Measurements from ENCODE around the gene HLA-DRB1.
"Not testable (repeated sequence)": the region's sequence is repeated elsewhere in the genome, so short reads cannot be mapped to it uniquely, and the experiment has no call there.

HLA-DRB1 gene

DNA sequence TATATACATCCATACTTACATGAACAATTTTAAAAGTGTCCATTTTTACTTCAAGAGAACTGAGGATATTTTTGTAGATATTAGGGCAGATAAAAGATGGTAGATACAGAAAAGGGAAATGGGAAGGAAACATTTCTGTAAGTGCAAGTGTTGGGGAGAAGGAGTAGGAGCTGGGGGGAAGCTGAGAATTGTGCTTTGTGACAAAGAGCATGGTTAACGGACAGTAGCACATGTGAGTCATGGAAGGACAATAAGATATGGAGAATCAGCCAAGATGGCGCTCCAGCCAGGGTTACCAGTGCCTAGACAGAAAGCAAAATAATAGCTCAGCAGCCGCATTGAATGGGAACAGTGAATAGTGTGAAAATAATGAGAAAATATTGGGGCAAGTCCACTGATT is 12.7 kb upstream of the HLA-DRB1 start:
- TF ChIP-seq POLR2A (IDR thresholded peaks at IDR 0.05; ENCODE audit: low read length) (no peak), GATA1 (IDR thresholded peaks at IDR 0.05; ENCODE audit: low read depth, low read length) (no peak)
- no peak for DNase-seq

DNA sequence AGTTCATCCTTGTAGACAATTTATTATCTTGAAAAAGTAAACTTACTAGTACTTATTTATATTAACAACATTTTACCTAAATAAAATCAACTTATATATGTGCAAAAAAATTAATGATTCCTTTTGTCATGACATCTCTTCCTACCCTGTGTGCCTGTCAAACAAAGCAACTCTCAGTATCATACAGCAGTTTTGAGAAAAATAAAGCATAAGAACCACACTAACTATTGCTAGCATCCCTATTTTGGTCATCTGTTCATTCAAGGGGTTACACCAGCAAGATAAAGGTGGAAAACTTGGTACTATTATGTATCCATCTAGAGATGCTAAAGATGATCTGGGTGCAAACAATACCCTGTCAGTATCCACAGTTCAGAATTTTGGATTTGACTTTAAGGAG is 7.4 kb upstream of the HLA-DRB1 start:
- TF ChIP-seq POLR2A (IDR thresholded peaks at IDR 0.05; ENCODE audit: low read length): no peak
- no peak for TF ChIP-seq GATA1 (IDR thresholded peaks at IDR 0.05; ENCODE audit: low read depth, low read length)
- no peak for DNase-seq

DNA sequence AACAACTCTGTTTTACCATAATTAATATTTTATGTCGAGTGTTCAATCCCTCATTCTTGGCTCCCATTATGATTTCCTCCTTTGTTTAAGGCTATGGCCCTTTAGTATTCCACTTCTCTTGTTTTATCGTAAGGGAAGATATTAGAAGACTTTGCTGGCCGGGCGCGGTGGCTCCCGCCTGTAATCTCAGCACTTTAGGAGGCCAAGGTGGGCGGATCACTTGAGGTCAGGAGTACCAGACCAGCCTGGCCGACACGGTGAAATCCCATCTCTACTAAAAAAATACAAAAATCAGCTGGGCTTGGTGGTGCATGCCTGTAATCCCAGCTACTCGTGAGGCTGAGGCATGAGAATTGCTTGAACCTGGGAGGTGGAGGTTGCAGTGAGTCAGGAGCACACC is 1.1 kb upstream of the HLA-DRB1 start:
- DNase-seq: not testable (repeated sequence)

DNA sequence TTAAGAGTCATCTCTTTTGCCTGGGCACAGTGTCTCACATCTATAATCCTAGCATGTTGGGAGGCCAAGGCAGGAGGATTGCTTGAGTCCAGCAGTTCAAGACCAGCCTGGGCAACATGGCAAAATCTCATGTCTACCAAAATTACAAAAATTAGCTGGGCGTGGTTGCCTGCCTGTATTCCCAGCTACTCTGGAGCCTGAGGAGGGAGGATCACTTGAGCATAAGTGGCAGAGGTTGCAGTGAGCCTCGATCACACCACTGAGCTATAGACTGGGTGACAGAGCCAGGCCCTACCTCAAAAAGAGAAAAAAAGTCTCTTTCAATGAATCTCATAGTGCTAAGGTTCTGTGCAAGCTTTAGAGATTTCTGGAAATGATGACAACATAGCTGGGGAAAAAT is 1.5 kb downstream of the HLA-DRB1 start:
- TF ChIP-seq GATA1 (IDR thresholded peaks at IDR 0.05; ENCODE audit: low read depth, low read length) (no peak), POLR2A (IDR thresholded peaks at IDR 0.05; ENCODE audit: low read length) (no peak)
- DNase-seq: no peak

DNA sequence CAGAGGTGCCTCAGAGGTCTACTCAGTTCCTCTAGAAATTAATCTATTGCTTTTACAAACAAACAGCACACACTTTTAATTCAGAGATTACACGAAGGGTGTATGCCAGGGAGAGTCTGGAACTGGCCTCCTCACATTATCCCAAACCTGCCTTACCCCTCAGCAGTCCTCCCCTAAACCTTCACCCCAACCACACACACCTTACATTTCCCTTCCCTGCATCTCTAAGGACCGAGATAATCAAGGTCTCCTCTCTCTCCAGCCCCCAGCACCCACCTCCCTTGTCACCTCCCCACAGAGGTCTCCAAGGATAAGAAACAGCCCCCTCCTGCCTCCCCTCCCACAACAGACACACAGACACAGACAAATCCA is 6.1 kb downstream of the HLA-DRB1 start:
- TF ChIP-seq GATA1 (IDR thresholded peaks at IDR 0.05; ENCODE audit: low read depth, low read length): no peak
- no peak for TF ChIP-seq POLR2A (IDR thresholded peaks at IDR 0.05; ENCODE audit: low read length)

DNA sequence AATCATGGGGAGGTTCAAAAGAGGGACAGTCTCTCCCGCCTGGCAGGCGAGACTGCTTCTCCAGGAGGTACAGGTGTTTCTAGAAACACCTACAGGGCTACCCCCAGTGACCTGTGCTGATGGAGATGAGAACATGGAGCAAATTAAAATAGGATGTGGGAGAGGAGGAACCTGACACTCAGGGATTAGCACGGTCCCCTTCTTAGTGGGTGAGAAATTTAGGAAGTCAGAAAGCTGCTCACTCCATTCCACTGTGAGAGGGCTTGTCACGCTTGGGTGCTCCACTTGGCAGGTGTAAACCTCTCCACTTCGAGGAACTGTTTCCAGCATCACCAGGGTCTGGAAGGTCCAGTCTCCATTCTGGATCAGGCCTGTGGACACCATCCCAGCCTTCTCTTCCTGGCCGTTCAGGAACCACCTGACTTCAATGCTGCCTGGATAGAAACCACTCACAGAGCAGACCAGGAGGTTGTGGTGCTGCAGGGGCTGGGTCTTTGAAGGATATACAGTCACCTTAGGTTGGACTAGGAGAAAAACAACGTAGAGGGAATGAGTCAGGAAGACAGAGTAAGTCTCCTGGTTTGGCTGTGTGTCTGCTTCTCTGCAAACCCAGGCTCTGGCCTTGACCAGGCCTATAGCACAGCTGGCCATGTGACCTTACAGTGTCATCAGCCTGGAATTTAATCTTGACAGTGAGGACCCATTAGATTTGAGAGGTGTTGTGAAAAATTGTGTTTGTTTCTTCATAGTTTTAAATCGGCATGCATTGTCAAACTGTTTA is 8.1 kb downstream of the HLA-DRB1 start:
- TF ChIP-seq POLR2A (IDR thresholded peaks at IDR 0.05; ENCODE audit: low read length): no peak
- no peak for TF ChIP-seq GATA1 (IDR thresholded peaks at IDR 0.05; ENCODE audit: low read depth, low read length)
- no peak for DNase-seq

More for the DNA sequence above, 6.1 kb downstream of the HLA-DRB1 start:
- no peak for DNase-seq

DNA sequence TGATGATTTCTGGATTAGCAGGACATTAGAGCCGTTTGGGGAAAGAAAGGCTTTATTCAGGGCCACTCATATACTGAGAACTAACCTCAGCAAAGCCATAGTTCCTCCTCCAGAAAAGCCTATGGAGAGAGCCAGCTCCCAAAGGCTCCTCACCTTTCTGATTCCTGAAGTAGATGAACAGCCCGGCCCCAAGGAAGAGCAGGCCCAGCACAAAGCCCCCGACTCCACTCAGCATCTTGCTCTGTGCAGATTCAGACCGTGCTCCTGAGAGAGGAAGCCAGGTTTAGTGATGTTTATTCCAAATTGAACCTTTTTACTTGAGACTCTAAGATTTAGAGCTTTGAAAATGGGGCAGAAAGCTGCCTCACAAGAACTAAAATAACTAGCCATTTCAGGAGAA is 9.1 kb downstream of the HLA-DRB1 start:
- no peak for DNase-seq
- TF ChIP-seq POLR2A (IDR thresholded peaks at IDR 0.05; ENCODE audit: low read length) (no peak), GATA1 (IDR thresholded peaks at IDR 0.05; ENCODE audit: low read depth, low read length) (no peak)

DNA sequence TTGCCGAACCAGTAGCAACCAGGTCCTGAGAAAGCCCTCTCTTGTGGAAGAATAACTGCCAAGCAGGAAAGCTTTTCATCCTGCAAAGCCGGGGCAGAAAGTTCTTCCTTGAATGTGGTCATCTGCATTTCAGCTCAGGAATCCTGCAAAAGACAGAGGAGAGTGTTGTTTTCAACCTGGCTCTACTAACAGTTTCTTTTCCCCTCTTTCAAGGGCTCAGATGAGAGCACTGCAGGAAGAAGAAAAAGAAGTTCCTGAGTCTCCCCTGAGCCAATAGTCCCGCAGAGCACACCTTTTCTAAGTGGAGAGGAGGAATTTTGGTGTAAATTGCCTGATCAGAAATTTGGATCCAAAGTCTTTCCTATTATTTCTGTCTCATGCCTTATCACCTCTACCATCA is 10.7 kb downstream of the HLA-DRB1 start:
- no peak for DNase-seq
- TF ChIP-seq GATA1 (IDR thresholded peaks at IDR 0.05; ENCODE audit: low read depth, low read length) (no peak), POLR2A (IDR thresholded peaks at IDR 0.05; ENCODE audit: low read length) (no peak)

DNA sequence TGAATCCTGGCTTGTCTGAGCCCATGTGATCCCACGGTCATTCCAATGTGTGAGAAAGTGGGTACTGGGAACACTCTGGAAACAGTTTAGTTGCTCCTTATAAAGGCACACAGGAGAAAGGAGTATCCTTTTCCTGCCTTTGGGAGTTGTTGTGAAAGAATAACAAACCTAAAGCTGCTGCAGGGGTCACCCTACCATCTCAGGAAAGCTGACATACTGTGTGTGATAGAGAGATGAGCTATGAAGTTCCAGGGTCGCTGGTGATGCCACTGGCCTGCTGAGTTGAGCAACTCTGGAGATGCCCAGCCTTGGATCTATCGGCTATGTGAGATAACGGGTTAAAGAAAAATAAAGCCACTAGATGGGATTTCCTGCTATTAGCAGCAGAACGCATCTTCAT is 12.2 kb downstream of the HLA-DRB1 start:
- not testable (repeated sequence) for DNase-seq

DNA sequence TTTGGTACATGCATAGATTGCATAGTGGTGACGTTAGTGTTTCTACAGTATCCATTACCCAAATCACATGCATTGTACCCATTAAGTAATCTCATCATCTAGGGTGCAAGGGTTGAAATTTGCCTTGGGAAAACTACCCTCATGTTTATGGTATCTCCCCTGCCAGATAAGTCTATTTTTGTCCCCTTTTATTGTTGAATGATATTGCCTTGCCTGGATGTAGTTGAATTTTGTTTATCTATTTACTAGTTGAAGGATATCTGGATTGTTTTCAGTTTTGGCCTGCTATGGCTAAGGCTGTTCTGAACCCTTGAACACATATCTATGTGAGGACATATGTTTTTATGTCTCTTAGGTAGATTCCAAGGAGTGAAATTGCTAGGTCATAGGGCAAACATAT is 13.4 kb downstream of the HLA-DRB1 start:
- no peak for DNase-seq
- TF ChIP-seq POLR2A (IDR thresholded peaks at IDR 0.05; ENCODE audit: low read length): no peak
- no peak for TF ChIP-seq GATA1 (IDR thresholded peaks at IDR 0.05; ENCODE audit: low read depth, low read length)

DNA sequence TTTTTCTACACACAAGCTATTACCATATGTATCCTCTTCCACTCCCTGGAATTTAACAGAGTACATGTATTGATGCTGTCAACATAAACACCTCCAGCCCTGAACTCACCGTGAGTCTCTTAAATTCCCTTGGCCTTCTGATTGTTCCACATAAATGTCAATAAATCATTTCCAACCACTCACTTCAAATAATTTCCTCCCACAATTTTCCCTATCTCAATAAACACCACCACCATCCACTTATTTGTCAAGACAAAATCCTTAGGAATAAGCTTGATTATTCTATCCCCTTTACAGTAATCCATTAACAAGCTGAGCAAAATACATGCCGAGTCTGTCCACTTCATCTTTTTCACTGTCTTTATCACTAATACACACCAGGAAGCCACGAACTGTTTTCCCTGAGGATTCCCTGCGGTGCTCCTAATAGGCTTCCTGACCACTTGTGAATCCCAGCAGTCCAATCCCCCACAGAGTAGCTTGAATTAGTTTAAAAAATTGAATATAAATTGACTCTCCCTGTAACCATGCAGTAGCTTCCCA is 19.2 kb downstream of the HLA-DRB1 start:
- TF ChIP-seq POLR2A (IDR thresholded peaks at IDR 0.05; ENCODE audit: low read length): no peak
- no peak for TF ChIP-seq GATA1 (IDR thresholded peaks at IDR 0.05; ENCODE audit: low read depth, low read length)
- DNase-seq: no peak

DNA sequence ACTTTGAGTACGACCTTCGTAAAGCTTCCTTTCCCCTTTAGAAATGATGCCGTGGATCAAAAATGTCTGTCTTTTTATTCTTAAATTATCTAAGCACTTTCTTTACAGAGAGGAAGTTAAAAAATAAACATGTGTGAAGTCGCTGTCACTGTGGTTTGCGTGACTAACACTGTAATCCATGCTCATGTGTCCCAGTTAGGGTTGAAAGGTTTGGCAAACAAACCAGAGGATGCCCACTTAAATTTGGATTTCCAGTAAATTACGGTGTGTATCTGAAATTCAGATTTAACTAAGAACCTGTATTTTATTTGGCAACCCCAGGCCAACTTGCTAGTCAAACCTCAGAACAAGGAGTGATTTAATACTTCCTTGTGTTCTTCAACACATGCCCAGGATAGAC is 21.1 kb downstream of the HLA-DRB1 start:
- no peak for TF ChIP-seq GATA1 (IDR thresholded peaks at IDR 0.05; ENCODE audit: low read depth, low read length)
- no peak for TF ChIP-seq POLR2A (IDR thresholded peaks at IDR 0.05; ENCODE audit: low read length)
- DNase-seq: no peak

DNA sequence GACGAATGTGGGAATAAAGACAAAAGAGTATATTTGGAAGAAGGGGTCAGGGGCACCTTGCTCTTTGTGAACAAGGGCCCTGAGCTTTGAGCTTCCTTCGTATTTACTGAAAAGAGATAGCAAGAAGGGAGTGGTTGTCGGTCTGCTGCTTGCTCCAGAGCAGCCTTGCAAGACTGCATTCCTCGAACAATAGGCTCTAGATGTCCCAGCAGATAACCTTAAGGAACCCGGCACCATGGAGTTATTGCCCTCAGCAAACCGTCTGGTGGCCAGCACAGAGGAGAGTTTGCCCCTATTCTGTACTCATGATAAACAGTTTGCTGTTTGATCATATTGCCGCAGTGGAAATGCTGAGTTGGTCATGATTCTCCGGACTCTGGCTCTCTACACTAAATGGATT is 22.7 kb downstream of the HLA-DRB1 start:
- TF ChIP-seq GATA1 (IDR thresholded peaks at IDR 0.05; ENCODE audit: low read depth, low read length): no peak
- TF ChIP-seq POLR2A (IDR thresholded peaks at IDR 0.05; ENCODE audit: low read length): no peak
- DNase-seq: no peak

DNA sequence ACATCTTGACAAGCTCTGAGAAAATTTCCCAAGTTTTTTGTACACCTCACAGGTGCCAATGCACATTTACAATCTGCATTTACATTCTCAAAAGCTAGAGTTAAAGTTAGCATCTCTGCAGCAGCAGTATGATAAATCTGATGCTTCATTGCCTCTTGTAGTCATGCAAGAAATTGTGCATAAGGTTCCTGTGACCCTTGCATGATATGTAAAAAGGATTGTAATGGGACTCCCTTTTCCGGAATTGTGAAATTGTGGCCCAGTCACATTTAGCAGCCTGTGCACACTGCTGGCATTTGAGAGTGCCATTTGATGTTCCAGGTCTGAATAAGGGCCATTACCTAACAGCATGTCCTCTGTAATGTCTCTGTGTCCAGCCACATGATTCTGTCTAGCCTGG is 24.1 kb downstream of the HLA-DRB1 start:
- DNase-seq: no peak
- no peak for TF ChIP-seq GATA1 (IDR thresholded peaks at IDR 0.05; ENCODE audit: low read depth, low read length)
- TF ChIP-seq POLR2A (IDR thresholded peaks at IDR 0.05; ENCODE audit: low read length): no peak

DNA sequence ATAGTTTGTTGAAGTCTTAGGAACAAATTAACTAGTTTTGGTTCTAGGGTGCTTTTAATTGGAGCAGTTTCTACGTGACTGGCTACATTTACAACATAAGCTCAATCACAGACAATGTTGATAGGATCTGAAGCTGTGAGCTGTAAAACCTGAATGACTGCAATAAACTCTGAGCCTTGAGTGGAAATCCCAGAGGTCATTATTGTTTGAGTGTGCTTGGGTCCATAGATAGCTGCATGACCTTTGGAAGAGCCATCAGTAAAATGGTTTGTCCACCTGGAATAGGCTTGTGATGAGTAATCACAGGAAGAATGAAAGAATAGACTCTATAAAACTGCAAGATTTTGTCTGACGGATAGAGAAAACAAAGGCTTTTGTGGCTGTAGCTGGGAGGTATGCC is 26.7 kb downstream of the HLA-DRB1 start:
- no peak for TF ChIP-seq POLR2A (IDR thresholded peaks at IDR 0.05; ENCODE audit: low read length)
- TF ChIP-seq GATA1 (IDR thresholded peaks at IDR 0.05; ENCODE audit: low read depth, low read length): no peak
- DNase-seq: no peak

DNA sequence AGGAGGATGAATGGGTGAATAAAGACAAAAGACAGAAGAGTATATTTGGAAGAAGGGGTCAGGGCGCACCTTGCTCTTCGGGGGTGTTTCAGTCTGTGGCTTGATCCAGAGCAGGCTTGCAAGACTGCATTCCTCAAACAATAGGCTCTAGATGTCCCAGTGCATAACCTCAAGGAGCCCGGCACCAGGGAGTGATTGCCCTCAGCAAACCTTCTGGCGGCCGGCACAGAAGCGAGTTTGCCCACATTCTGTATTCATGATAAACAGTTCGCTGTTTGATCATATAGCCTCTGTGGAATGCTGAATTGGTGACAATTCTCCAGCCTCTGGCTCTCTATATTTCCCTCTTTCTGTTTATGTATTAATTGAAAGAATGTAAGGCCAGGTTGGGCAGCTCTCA is 29.9 kb downstream of the HLA-DRB1 start:
- DNase-seq: no peak
- no peak for TF ChIP-seq POLR2A (IDR thresholded peaks at IDR 0.05; ENCODE audit: low read length)
- no peak for TF ChIP-seq GATA1 (IDR thresholded peaks at IDR 0.05; ENCODE audit: low read depth, low read length)

All from erythroblast (primary cell).